PC-9 (cell line): ENCODE data around the gene ANKRD11. TPM values are rescaled to one million over a fixed set of nuclear protein-coding genes. Genes with fewer than 3 reads are reported as not detected.

Experiments used
- BruUV-seq: library from RNA; stranded (reverse); fragments of 400-500 nt; replicated peaks from 2 replicates; lab custom pipeline; 2021; lab: Mats Ljungman, UMichigan
- CTCF ChIA-PET: fragments of 300-600 bp; sonication (Branson Sonifier 250); formaldehyde crosslinking; loops from one replicate; lab custom pipeline; 2022; ENCODE audit warnings: antibody characterized with exemption; lab: Charles Lee
- POLR2A ChIA-PET: fragments of 300-600 bp; sonication (Branson Sonifier 250); formaldehyde crosslinking; loops from one replicate; lab custom pipeline; 2022; ENCODE audit warnings: antibody characterized with exemption; ENCODE audit not compliant: unreplicated experiment; lab: Charles Lee
- DNase-seq, 2 experiments: peaks; one replicate each; pipeline versions ENCODE4 v3.0.0 to v3.0.0-alpha.2; 2015 to 2022; ENCODE audit warnings: mixed read lengths in 1 of 2
- H2AFZ ChIP-seq: fragments of 200-600 bp; sonication (generic); 2 replicates; pipeline ENCODE4 v1.8.1; 2017; ENCODE audit warnings: antibody characterized with exemption
- H3F3A ChIP-seq: fragments of 200-600 bp; sonication (generic); 2 replicates; pipeline ENCODE4 v1.8.1; 2017; ENCODE audit warnings: antibody characterized with exemption, mild to moderate bottlenecking, low read depth; ENCODE audit not compliant: insufficient read depth
- H3K27ac ChIP-seq: fragments of 200-600 bp; sonication (generic); 2 replicates; pipeline ENCODE4 v1.6.1; 2016; ENCODE audit warnings: mixed run types
- H3K27me3 ChIP-seq: fragments of 200-600 bp; sonication (generic); 2 replicates; pipeline ENCODE4 v1.6.1; 2016; ENCODE audit warnings: low read depth, mixed run types; ENCODE audit not compliant: insufficient read depth
- H3K36me3 ChIP-seq: fragments of 200-600 bp; sonication (generic); 2 replicates; pipeline ENCODE4 v1.6.1; 2016; ENCODE audit warnings: low read depth, mixed run types
- H3K4me1 ChIP-seq: fragments of 200-600 bp; sonication (generic); replicated peaks from 2 replicates; pipeline ENCODE4 v1.6.1; 2016; ENCODE audit warnings: mixed run types; ENCODE audit not compliant: insufficient read depth
- H3K4me2 ChIP-seq: fragments of 200-600 bp; sonication (generic); 2 replicates; pipeline ENCODE4 v1.6.1; 2017; ENCODE audit warnings: mixed run types
- H3K4me3 ChIP-seq: fragments of 200-600 bp; sonication (generic); 2 replicates; pipeline ENCODE4 v1.6.1; 2016; ENCODE audit warnings: mixed run types
- H3K79me2 ChIP-seq: fragments of 200-600 bp; sonication (generic); 2 replicates; pipeline ENCODE4 v1.6.1; 2017; ENCODE audit warnings: low read depth, mixed run types
- H3K9me2 ChIP-seq: fragments of 200-600 bp; sonication (generic); 2 replicates; pipeline ENCODE4 v1.8.1; 2017; ENCODE audit warnings: mild to moderate bottlenecking; ENCODE audit not compliant: insufficient read depth
- H3K9me3 ChIP-seq: fragments of 200-600 bp; sonication (generic); 2 replicates; pipeline ENCODE4 v1.8.1; 2016; ENCODE audit warnings: low read depth; ENCODE audit not compliant: insufficient read depth
- H4K20me1 ChIP-seq: fragments of 200-600 bp; sonication (generic); 2 replicates; pipeline ENCODE4 v1.8.1; 2017; ENCODE audit not compliant: insufficient read depth
- EZH2 ChIP-seq: fragments of 200-600 bp; sonication (generic); IDR thresholded peaks from 2 replicates; pipeline ENCODE4 v1.8.0; 2017; ENCODE audit warnings: antibody characterized with exemption, low read depth
- intact Hi-C: fragments of 100-400 bp; cut with micrococcal nuclease; formaldehyde crosslinking; loops from one replicate; pipeline ENCODE4 v1.10.0; 2022; ENCODE audit not compliant: unreplicated experiment
- total RNA-seq: library from RNA; stranded (reverse); gene quantifications from 2 replicates; pipeline ENCODE4 v1.2.3, GENCODE V29; 2021
- TF ChIP-seq, protein P1 (sequence below): fragments of 200-600 bp; sonication (generic); conservative IDR thresholded peaks from 2 replicates; pipeline ENCODE4 v1.6.1; 2017; ENCODE audit warnings: mixed run types, antibody characterized with exemption, mild to moderate bottlenecking, moderate library complexity

ANKRD11 gene
- total RNA-seq, 1 experiment from 2014 or later, result 220 TPM

DNA sequence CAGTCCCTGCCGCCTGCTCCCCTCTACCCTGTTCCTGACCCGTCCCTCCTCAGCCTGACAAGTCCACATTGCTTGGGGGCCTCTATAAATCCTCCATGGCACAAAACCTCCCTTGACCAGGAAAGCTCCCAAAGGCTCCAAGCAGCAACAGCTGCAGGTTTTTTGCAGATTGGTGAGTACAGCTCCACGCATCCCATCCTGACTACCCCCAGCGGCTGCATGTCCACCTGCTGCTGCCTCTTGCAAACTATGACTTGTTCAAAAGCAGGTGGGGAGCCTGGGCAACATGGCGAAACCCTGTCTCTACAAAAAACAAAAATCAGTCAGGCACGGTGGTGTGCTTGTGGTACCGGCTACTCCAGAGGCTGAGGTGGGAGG is 122.8 kb downstream of the ANKRD11 start:
- 0 out of 2 replicates have a peak, but pooled peaks cover 4% of the 10 kb centered on the region for H3K36me3 ChIP-seq
- intact Hi-C loops, result no loop called here
- peaks cover 99% of the 10 kb centered on the region for H3K79me2 ChIP-seq
- H3K4me2 ChIP-seq, result no peak overlapping the region
- no peak overlapping the region for H3K4me3 ChIP-seq
- TF ChIP-seq EZH2, result no peak
- TF ChIP-seq, protein P1, sequence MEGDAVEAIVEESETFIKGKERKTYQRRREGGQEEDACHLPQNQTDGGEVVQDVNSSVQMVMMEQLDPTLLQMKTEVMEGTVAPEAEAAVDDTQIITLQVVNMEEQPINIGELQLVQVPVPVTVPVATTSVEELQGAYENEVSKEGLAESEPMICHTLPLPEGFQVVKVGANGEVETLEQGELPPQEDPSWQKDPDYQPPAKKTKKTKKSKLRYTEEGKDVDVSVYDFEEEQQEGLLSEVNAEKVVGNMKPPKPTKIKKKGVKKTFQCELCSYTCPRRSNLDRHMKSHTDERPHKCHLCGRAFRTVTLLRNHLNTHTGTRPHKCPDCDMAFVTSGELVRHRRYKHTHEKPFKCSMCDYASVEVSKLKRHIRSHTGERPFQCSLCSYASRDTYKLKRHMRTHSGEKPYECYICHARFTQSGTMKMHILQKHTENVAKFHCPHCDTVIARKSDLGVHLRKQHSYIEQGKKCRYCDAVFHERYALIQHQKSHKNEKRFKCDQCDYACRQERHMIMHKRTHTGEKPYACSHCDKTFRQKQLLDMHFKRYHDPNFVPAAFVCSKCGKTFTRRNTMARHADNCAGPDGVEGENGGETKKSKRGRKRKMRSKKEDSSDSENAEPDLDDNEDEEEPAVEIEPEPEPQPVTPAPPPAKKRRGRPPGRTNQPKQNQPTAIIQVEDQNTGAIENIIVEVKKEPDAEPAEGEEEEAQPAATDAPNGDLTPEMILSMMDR, result no peak
- no peak overlapping the region for H3K27ac ChIP-seq
- no peak overlapping the region for H2AFZ ChIP-seq
- peaks cover 45% of the 10 kb centered on the region for H3F3A ChIP-seq
- POLR2A ChIA-PET, result no interaction called here
- H3K9me3 ChIP-seq, result no peaks in the 10 kb centered on the region
- no TSS peak for BruUV-seq
- H4K20me1 ChIP-seq, result peaks cover 99% of the 10 kb centered on the region
- CTCF ChIA-PET, result no interaction called here
- peaks cover 47% of the 10 kb centered on the region for H3K4me1 ChIP-seq
- no peaks in the 10 kb centered on the region for H3K27me3 ChIP-seq
- H3K9me2 ChIP-seq, result no peaks in the 10 kb centered on the region
- no peak for DNase-seq

DNA sequence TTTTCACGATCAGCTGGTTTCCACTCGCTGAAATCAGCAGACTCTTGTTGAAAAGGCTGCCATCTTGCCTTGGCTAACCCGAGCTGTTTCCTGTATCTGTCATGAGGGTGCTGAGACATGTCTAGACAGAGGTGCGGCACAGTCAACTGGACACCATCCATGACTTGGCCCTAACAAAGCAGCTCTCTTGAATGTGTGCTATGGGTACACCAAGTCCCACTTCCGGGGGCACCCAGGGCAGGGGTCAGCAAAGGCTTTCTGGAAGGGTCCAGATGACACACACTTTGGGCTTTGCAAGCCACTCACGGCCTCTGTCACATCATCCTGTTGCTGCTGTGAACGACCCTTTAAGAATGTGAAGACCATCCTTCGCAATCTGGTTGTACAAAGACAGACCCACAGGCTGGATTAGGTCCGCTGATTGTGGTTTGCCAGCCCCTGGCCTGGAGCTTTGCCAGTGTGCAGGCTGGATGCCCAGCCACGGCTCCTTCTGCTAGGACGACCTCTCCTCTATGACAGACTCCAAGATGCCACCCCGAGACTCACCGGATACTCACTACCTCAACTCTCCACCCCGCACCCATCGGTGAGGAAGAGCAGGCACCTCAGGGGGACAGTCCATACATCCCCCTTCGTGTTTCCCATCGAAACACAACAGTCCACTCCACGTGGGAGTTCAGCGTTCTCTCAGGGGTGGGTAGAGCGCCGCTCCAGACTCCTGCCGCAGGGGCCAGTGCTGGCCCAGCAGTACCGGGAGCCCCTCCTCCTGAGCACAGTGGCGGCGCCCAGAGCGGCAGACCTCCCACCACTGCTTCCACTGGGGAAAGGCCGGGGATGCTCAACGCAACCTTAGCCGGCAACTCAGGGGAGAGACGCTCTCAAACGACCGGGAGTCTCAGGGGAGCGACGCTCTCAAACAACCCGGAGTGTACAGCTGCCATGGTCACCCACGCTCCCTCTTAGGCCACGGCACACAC is 123.5 kb downstream of the ANKRD11 start:
- ChIA-PET POLR2A (no interaction called here), CTCF (no interaction called here)
- peaks cover 100% of the 10 kb centered on the region for H4K20me1 ChIP-seq
- H3K9me2 ChIP-seq, result no peaks in the 10 kb centered on the region
- no peak overlapping the region for H3K4me2 ChIP-seq
- peaks cover 99% of the 10 kb centered on the region for H3K79me2 ChIP-seq
- H3K27me3 ChIP-seq, result no peaks in the 10 kb centered on the region
- TF ChIP-seq EZH2, result no peak
- TF ChIP-seq, protein P1, result no peak
- intact Hi-C loops, result no loop called here
- H3K4me3 ChIP-seq, result no peak overlapping the region
- H3F3A ChIP-seq, result peaks cover 48% of the 10 kb centered on the region
- BruUV-seq, result no TSS peak
- no peak for DNase-seq
- H2AFZ ChIP-seq, result no peak overlapping the region
- peaks cover 47% of the 10 kb centered on the region for H3K4me1 ChIP-seq
- no peaks in the 10 kb centered on the region for H3K9me3 ChIP-seq
- no peak overlapping the region for H3K27ac ChIP-seq
- H3K36me3 ChIP-seq, result 0 out of 2 replicates have a peak, but pooled peaks cover 4% of the 10 kb centered on the region

DNA sequence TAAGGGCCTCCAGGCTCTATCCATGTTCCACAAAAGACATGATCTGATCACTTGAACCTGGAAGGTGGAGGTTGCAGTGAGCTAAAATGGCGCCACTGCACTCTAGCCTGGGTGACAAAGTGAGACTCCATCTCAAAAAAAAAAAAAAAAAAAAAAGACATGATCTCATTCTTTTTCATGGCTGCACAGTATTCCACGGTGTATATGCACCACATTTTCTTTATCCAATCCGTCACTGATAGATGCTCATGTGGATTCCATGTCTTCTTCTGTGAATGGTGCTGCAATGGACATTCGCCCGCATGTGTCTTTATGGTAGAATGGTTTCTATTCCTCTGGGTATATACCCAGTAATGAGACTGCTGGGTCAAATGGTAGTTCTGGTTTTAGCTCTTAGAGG is 124.4 kb downstream of the ANKRD11 start:
- H3K27me3 ChIP-seq, result no peaks in the 10 kb centered on the region
- no TSS peak for BruUV-seq
- intact Hi-C loops, result no loop called here
- H4K20me1 ChIP-seq, result peaks cover 100% of the 10 kb centered on the region
- H3K9me3 ChIP-seq, result no peaks in the 10 kb centered on the region
- ChIA-PET CTCF (no interaction called here), POLR2A (interaction anchor here (0.6 kb wide), 1 partner anchor 142 kb away, joined by 3 read pairs; the partner anchor contains the start of gene SPG7)
- H2AFZ ChIP-seq, result no peak overlapping the region
- H3K79me2 ChIP-seq, result peaks cover 99% of the 10 kb centered on the region
- peaks cover 44% of the 10 kb centered on the region for H3K4me1 ChIP-seq
- H3K36me3 ChIP-seq, result 0 out of 2 replicates have a peak, but pooled peaks cover 4% of the 10 kb centered on the region
- peaks cover 53% of the 10 kb centered on the region for H3F3A ChIP-seq
- TF ChIP-seq, protein P1, result no peak
- TF ChIP-seq EZH2, result no peak
- H3K4me2 ChIP-seq, result no peak overlapping the region
- H3K4me3 ChIP-seq, result no peak overlapping the region
- no peak overlapping the region for H3K27ac ChIP-seq
- no peak for DNase-seq
- no peaks in the 10 kb centered on the region for H3K9me2 ChIP-seq
